ENCODE results near the gene ZDHHC19. TPM values are rescaled to one million over a fixed set of nuclear protein-coding genes. Genes with fewer than 3 reads are reported as not detected.
A peak's percentile ranks its signal among the peaks of the same experiment; 100 is the strongest.

The ZDHHC19 gene
- total RNA-seq, 2 donors from 2014 or later = not detected

- peaks cover 22% of the 10 kb centered on the region for H3K4me1 ChIP-seq
- no peak for TF ChIP-seq CTCF (IDR thresholded peaks at IDR 0.05)
- no peaks in the 10 kb centered on the region for H3K27me3 ChIP-seq
- DNase-seq = no peak
- H3K4me3 ChIP-seq = no peak overlapping the region
- no peak overlapping the region for H3K27ac ChIP-seq
- intact Hi-C loops (cut with DNase I) = no loop called here
- H3K36me3 ChIP-seq = no peaks in the 10 kb centered on the region
- no peaks in the 10 kb centered on the region for H3K9me3 ChIP-seq
- no peak overlapping the region for H3K9ac ChIP-seq (ENCODE audit: low read depth in 2 of 2, low read length in 2 of 2)
These were observed 9.8 kb upstream of the ZDHHC19 start for GRCh38 chr3:196220991-196221390.

- no peaks in the 10 kb centered on the region for H3K36me3 ChIP-seq
- no peaks in the 10 kb centered on the region for H3K27me3 ChIP-seq
- no peaks in the 10 kb centered on the region for H3K9me3 ChIP-seq
- peaks cover 22% of the 10 kb centered on the region for H3K4me1 ChIP-seq
- no peak for TF ChIP-seq CTCF (IDR thresholded peaks at IDR 0.05)
- H3K27ac ChIP-seq = no peak overlapping the region
- H3K9ac ChIP-seq (ENCODE audit: low read depth in 2 of 2, low read length in 2 of 2) = no peak overlapping the region
- intact Hi-C loops (cut with DNase I) = no loop called here
- no peak overlapping the region for H3K4me3 ChIP-seq
- DNase-seq = no peak
These were observed 9.4 kb upstream of the ZDHHC19 start for GRCh38 chr3:196220587-196220986.

GRCh38 chr3:196219970-196220311 is 8.7 kb upstream of the ZDHHC19 start:
- no peak for TF ChIP-seq CTCF (IDR thresholded peaks at IDR 0.05)
- intact Hi-C loops (cut with DNase I) = no loop called here
- Histone ChIP-seq H3K9ac (ENCODE audit: low read depth in 2 of 2, low read length in 2 of 2) (no peak overlapping the region), H3K4me1 (peaks cover 22% of the 10 kb centered on the region), H3K36me3 (no peaks in the 10 kb centered on the region), H3K9me3 (no peaks in the 10 kb centered on the region), H3K27ac (peak overlapping the region; percentile 33), H3K4me3 (no peak overlapping the region), H3K27me3 (no peaks in the 10 kb centered on the region)
- DNase-seq = no peak

- H3K27me3 ChIP-seq = no peaks in the 10 kb centered on the region
- H3K4me3 ChIP-seq = peak overlapping the region; percentile 18
- no peaks in the 10 kb centered on the region for H3K9me3 ChIP-seq
- H3K4me1 ChIP-seq = peaks cover 22% of the 10 kb centered on the region
- H3K9ac ChIP-seq (ENCODE audit: low read depth in 2 of 2, low read length in 2 of 2) = peak overlapping the region in 1 of 2 donors; percentile 51
- no peaks in the 10 kb centered on the region for H3K36me3 ChIP-seq
- TF ChIP-seq CTCF (IDR thresholded peaks at IDR 0.05) = no peak
- H3K27ac ChIP-seq = peak overlapping the region; percentile 33
- intact Hi-C loops (cut with DNase I) = no loop called here
- peak; percentile 57 for DNase-seq
These were observed 8.2 kb upstream of the ZDHHC19 start for GRCh38 chr3:196219194-196219969.

- no peaks in the 10 kb centered on the region for H3K9me3 ChIP-seq
- peaks cover 22% of the 10 kb centered on the region for H3K4me1 ChIP-seq
- H3K27me3 ChIP-seq = no peaks in the 10 kb centered on the region
- intact Hi-C loops (cut with DNase I) = no loop called here
- no peak overlapping the region for H3K4me3 ChIP-seq
- no peaks in the 10 kb centered on the region for H3K36me3 ChIP-seq
- no peak for DNase-seq
- H3K27ac ChIP-seq = no peak overlapping the region
- H3K9ac ChIP-seq (ENCODE audit: low read depth in 2 of 2, low read length in 2 of 2) = no peak overlapping the region
- no peak for TF ChIP-seq CTCF (IDR thresholded peaks at IDR 0.05)
These were observed 7.0 kb upstream of the ZDHHC19 start for GRCh38 chr3:196218155-196218712.
